ENCODE measurements around the gene PDIA5.

DNA sequence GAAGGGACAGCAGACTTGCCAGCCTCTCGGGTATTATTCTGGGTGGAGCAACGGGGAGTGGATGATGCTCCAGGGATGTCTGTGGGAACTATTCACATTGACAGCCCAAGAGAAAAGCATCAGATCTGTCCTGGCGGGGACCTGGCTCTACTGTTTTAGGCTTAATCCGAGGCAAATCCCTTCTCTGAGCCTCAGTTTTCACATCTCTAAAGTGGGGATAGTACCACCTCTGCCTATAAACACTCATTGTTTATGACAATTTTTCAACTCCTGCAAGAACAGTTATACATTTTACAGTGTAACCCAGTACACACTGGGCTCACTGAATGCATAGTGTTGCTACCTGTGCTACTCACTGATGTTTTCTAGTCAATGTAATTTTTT, 9.3 kb downstream of the PDIA5 start:
- TF ChIP-seq, protein P1, sequence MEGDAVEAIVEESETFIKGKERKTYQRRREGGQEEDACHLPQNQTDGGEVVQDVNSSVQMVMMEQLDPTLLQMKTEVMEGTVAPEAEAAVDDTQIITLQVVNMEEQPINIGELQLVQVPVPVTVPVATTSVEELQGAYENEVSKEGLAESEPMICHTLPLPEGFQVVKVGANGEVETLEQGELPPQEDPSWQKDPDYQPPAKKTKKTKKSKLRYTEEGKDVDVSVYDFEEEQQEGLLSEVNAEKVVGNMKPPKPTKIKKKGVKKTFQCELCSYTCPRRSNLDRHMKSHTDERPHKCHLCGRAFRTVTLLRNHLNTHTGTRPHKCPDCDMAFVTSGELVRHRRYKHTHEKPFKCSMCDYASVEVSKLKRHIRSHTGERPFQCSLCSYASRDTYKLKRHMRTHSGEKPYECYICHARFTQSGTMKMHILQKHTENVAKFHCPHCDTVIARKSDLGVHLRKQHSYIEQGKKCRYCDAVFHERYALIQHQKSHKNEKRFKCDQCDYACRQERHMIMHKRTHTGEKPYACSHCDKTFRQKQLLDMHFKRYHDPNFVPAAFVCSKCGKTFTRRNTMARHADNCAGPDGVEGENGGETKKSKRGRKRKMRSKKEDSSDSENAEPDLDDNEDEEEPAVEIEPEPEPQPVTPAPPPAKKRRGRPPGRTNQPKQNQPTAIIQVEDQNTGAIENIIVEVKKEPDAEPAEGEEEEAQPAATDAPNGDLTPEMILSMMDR (IDR thresholded peaks at IDR 0.05; ENCODE audit: insufficient read depth, low read length), result no peak
- TF ChIP-seq POLR2AphosphoS5 (IDR thresholded peaks at IDR 0.05; ENCODE audit: low read depth) (no peak), SPI1 (IDR thresholded peaks at IDR 0.05; ENCODE audit: borderline replicate concordance, low read depth) (no peak), GABPA (IDR thresholded peaks at IDR 0.05; ENCODE audit: low read depth) (no peak)
- TF ChIP-seq, protein P2, sequence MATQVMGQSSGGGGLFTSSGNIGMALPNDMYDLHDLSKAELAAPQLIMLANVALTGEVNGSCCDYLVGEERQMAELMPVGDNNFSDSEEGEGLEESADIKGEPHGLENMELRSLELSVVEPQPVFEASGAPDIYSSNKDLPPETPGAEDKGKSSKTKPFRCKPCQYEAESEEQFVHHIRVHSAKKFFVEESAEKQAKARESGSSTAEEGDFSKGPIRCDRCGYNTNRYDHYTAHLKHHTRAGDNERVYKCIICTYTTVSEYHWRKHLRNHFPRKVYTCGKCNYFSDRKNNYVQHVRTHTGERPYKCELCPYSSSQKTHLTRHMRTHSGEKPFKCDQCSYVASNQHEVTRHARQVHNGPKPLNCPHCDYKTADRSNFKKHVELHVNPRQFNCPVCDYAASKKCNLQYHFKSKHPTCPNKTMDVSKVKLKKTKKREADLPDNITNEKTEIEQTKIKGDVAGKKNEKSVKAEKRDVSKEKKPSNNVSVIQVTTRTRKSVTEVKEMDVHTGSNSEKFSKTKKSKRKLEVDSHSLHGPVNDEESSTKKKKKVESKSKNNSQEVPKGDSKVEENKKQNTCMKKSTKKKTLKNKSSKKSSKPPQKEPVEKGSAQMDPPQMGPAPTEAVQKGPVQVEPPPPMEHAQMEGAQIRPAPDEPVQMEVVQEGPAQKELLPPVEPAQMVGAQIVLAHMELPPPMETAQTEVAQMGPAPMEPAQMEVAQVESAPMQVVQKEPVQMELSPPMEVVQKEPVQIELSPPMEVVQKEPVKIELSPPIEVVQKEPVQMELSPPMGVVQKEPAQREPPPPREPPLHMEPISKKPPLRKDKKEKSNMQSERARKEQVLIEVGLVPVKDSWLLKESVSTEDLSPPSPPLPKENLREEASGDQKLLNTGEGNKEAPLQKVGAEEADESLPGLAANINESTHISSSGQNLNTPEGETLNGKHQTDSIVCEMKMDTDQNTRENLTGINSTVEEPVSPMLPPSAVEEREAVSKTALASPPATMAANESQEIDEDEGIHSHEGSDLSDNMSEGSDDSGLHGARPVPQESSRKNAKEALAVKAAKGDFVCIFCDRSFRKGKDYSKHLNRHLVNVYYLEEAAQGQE (IDR thresholded peaks at IDR 0.05; ENCODE audit: insufficient replicate concordance, low read depth), result no peak
